Mucosa of descending colon (tissue), 3 donors: ENCODE results near the gene PLEKHA8. TPM values are rescaled to one million over a fixed set of nuclear protein-coding genes. Genes with fewer than 3 reads are reported as not detected.
"Not testable (repeated sequence)": the region's sequence is repeated elsewhere in the genome, so short reads cannot be mapped to it uniquely, and the experiment has no call there.

Experiments
- ATAC-seq: fragments of 200-7000 bp; cut with Tn5 transposase; one replicate; pipeline ENCODE4 v1.9.1; 2020; ENCODE audit warnings: mild to moderate bottlenecking, moderate library complexity
- DNase-seq, 3 donors: peaks; one replicate each; pipeline ENCODE4 v3.0.0-alpha.2; 2020
- H3K36me3 ChIP-seq: fragments of 200-600 bp; one replicate; pipeline ENCODE4 v1.8.0; 2021; ENCODE audit warnings: low read depth, mild to moderate bottlenecking
- H3K4me1 ChIP-seq: fragments of 200-600 bp; one replicate; pipeline ENCODE4 v1.8.0; 2021; ENCODE audit warnings: low read depth, mild to moderate bottlenecking
- H3K4me3 ChIP-seq: fragments of 200-600 bp; one replicate; pipeline ENCODE4 v1.8.0; 2021; ENCODE audit warnings: mild to moderate bottlenecking
- H3K9me3 ChIP-seq: fragments of 200-600 bp; one replicate; pipeline ENCODE4 v1.8.0; 2021; ENCODE audit warnings: mild to moderate bottlenecking
- CTCF ChIP-seq: fragments of 200-600 bp; IDR thresholded peaks from one replicate; pipeline ENCODE4 v1.8.0; 2022; ENCODE audit warnings: antibody characterized with exemption, mild to moderate bottlenecking
- intact Hi-C, 2 donors: fragments of 100-400 bp; cut with DNase I in 1 of 2; cut with micrococcal nuclease in 1 of 2; formaldehyde crosslinking; loops; one replicate each; pipeline versions ENCODE4 v1.11.0 to v1.11.1; 2022; cut with DNase I, micrococcal nuclease
- total RNA-seq, 3 donors: library from RNA; stranded (reverse); fragmentation: NEBNext Ultra II Directional in 2 of 3; extraction: Animal tissue kit (Norgen Biotek cat#: 25700) in 2 of 3; gene quantifications; one replicate each; pipeline versions ENCODE4 v1.2.1 to v1.2.4, GENCODE V29; 2021 to 2023
- donor health status: DM: no; HTN: no; CAD: no; lungs with moderate emphysema.
- donor health status: DM: no; HTN: no; CAD: no.
- donor health status: DM: no; HTN: yes; CAD: no.

Gene PLEKHA8
- total RNA-seq, 3 donors from 2014 or later = 11.7 to 13.0 (median 12.5) TPM

GRCh38 chr7:30091491-30091912 lies 63.3 kb downstream of the PLEKHA8 start:
- Histone ChIP-seq H3K36me3 (no peaks in the 10 kb centered on the region), H3K4me1 (no peaks in the 10 kb centered on the region), H3K4me3 (no peak overlapping the region), H3K9me3 (no peaks in the 10 kb centered on the region)
- ATAC-seq (no peak), DNase-seq (no peak)
- TF ChIP-seq CTCF = no peak
- intact Hi-C loops = no loop called here

DNA sequence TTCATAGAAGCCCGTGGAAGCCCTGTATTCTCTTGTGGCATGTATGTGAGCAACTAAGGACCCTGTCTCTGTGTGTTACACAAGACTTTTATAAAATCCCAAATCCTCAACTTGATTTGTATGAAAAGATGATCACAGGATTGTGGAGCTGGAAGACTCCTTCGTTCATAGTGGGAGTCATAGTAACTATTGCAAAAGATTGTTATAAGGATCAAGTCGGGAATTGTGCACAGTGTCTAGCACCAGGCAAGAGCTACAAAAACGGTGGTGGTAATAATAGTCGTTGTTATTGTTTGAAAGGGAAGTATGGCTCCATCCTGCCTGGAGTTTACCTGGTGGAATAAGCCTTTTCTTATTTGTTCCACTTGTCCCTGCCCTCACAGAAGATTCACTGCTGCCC lies 63.8 kb downstream of the PLEKHA8 start:
- no peaks in the 10 kb centered on the region for H3K9me3 ChIP-seq
- ATAC-seq (no peak), DNase-seq (no peak)
- H3K4me1 ChIP-seq = no peaks in the 10 kb centered on the region
- no peak for TF ChIP-seq CTCF
- H3K4me3 ChIP-seq = no peak overlapping the region
- H3K36me3 ChIP-seq = no peaks in the 10 kb centered on the region
- intact Hi-C loops = no loop called here

DNA sequence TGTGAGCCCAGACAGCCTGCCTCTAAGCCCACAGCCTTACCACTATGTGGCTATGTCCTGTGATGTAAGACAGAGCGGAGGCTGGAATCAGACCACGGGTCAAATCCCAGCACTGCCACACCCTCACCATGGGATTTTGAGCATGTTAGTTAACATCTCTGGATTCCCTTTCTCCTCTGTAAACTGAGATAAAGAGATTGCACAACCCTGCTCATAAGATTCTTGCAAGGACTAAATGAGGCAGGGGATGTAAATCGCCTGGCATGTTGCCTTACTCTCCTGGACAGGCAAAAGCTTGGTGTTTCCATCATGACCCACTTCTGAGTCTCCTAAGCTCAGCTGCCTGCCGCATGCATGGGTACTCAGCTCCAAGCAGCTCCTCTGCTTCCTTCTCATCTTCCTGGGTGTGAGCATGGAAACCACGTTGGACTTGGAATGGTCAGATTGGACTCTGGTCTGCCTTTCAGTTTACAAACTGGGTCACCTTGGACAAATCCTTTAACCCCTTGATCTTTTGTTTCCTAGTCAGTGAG lies 65.3 kb downstream of the PLEKHA8 start:
- Histone ChIP-seq H3K4me1 (no peaks in the 10 kb centered on the region), H3K36me3 (no peaks in the 10 kb centered on the region), H3K9me3 (no peaks in the 10 kb centered on the region), H3K4me3 (no peak overlapping the region)
- no peak for TF ChIP-seq CTCF
- intact Hi-C loops = no loop called here
- no peak for DNase-seq
- ATAC-seq = no peak

GRCh38 chr7:30098599-30098998 lies 70.4 kb downstream of the PLEKHA8 start:
- intact Hi-C loops, ATAC-seq, H3K4me1 ChIP-seq, H3K4me3 ChIP-seq, DNase-seq, H3K9me3 ChIP-seq, H3K36me3 ChIP-seq: not testable (repeated sequence)

DNA sequence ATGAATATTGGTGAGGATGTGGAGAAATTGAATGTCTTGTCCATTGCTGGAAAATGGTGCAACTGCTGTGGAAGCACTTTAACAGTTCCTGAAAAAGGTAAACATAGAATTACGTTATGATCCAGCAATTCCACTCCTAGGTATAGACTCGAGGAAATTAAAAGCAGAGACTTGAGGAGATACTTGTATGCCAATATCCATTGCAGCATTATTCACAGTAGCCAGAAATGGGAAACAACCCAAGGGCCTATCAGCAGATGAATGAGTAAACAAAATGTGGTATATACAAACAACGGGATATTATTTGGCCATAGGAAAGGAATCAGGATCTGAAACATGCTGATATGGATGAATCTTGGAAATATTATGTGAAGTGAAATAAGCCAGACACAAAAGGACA lies 74.1 kb downstream of the PLEKHA8 start:
- intact Hi-C loops = no loop called here
- Histone ChIP-seq H3K9me3 (no peaks in the 10 kb centered on the region), H3K36me3 (no peaks in the 10 kb centered on the region), H3K4me3 (no peak overlapping the region), H3K4me1 (no peaks in the 10 kb centered on the region)
- DNase-seq = no peak
- no peak for TF ChIP-seq CTCF
- ATAC-seq = no peak

- no peak overlapping the region for H3K4me3 ChIP-seq
- intact Hi-C loops = no loop called here
- no peak for ATAC-seq
- no peaks in the 10 kb centered on the region for H3K36me3 ChIP-seq
- TF ChIP-seq CTCF = no peak
- no peak for DNase-seq
- no peaks in the 10 kb centered on the region for H3K9me3 ChIP-seq
- H3K4me1 ChIP-seq = no peaks in the 10 kb centered on the region
Measured at GRCh38 chr7:30104157-30104556, 75.9 kb downstream of the PLEKHA8 start.
